KBM-7 (cell line): Measurements from ENCODE around the gene P4HB.

ENCODE experiments used
- DNase-seq: peaks from one replicate; pipeline ENCODE4 v3.0.0-alpha.2; 2015
- in situ Hi-C: fragments of 300-500 bp; cut with MboI; formaldehyde crosslinking; loops from 2 replicates; pipeline ENCODE4 v1.14.3; 2020; ENCODE audit warnings: low sequenced_read_pairs, low pct_unique_long_range_greater_than_20kb, mixed read lengths

P4HB gene

GRCh38 chr17:81898885-81899284 is 38.5 kb upstream of the P4HB start:
- in situ Hi-C loops, result no loop called here

GRCh38 chr17:81898029-81898866 is 37.9 kb upstream of the P4HB start:
- DNase-seq, result no peak

More at GRCh38 chr17:81898885-81899284, 38.5 kb upstream of the P4HB start:
- DNase-seq, result no peak

GRCh38 chr17:81895400-81895799 is 35.1 kb upstream of the P4HB start:
- DNase-seq, result no peak
- in situ Hi-C loops, result no loop called here

More at GRCh38 chr17:81898029-81898866, 37.9 kb upstream of the P4HB start:
- in situ Hi-C loops, result no loop called here

GRCh38 chr17:81891303-81891552 is 30.9 kb upstream of the P4HB start:
- in situ Hi-C loops, result no loop called here

GRCh38 chr17:81890447-81891302 is 30.3 kb upstream of the P4HB start:
- DNase-seq, result no peak

More at GRCh38 chr17:81891303-81891552, 30.9 kb upstream of the P4HB start:
- no peak for DNase-seq

GRCh38 chr17:81889602-81890001 is 29.3 kb upstream of the P4HB start:
- no peak for DNase-seq
- in situ Hi-C loops, result no loop called here

More at GRCh38 chr17:81890447-81891302, 30.3 kb upstream of the P4HB start:
- in situ Hi-C loops, result no loop called here

- in situ Hi-C loops, result no loop called here
- DNase-seq, result no peak
Measured at GRCh38 chr17:81888988-81889595, 28.8 kb upstream of the P4HB start.

- DNase-seq, result no peak
- in situ Hi-C loops, result no loop called here
Measured at GRCh38 chr17:81888105-81888987, 28.0 kb upstream of the P4HB start.

GRCh38 chr17:81885869-81886548 is 25.7 kb upstream of the P4HB start:
- in situ Hi-C loops, result no loop called here
- no peak for DNase-seq

- no peak for DNase-seq
- in situ Hi-C loops, result no loop called here
Measured at GRCh38 chr17:81885454-81885853, 25.1 kb upstream of the P4HB start.

GRCh38 chr17:81884968-81885367 is 24.6 kb upstream of the P4HB start:
- DNase-seq, result no peak
- in situ Hi-C loops, result no loop called here

GRCh38 chr17:81884520-81884919 is 24.2 kb upstream of the P4HB start:
- in situ Hi-C loops, result no loop called here

GRCh38 chr17:81879121-81879520 is 18.8 kb upstream of the P4HB start:
- in situ Hi-C loops, result no loop called here
- DNase-seq, result no peak

More at GRCh38 chr17:81884520-81884919, 24.2 kb upstream of the P4HB start:
- DNase-seq, result no peak

GRCh38 chr17:81878294-81878693 is 18.0 kb upstream of the P4HB start:
- in situ Hi-C loops, result no loop called here
- no peak for DNase-seq

GRCh38 chr17:81877569-81877968 is 17.2 kb upstream of the P4HB start:
- in situ Hi-C loops, result no loop called here
- no peak for DNase-seq

GRCh38 chr17:81871387-81872230 is 11.3 kb upstream of the P4HB start:
- peak; percentile 81 for DNase-seq
- in situ Hi-C loops, result no loop called here

GRCh38 chr17:81870981-81871386 is 10.6 kb upstream of the P4HB start, which contains the start of gene ARHGDIA:
TSS of gene ARHGDIA (minus strand) at chr17:81871337. CDS start at chr17:81869930, 1,407 bp downstream.
- in situ Hi-C loops, result no loop called here
- no peak for DNase-seq
